Nephron progenitor cell (in vitro differentiated cells): ENCODE measurements around the gene MERTK.

Source experiments
- DNase-seq: peaks from one replicate; pipeline ENCODE4 v3.0.0; 2021
- H3K27ac Mint-ChIP-seq: 2 replicates; pipeline ENCODE4 v1.8.0; 2021; ENCODE audit warnings: mild to moderate bottlenecking, moderate library complexity, mixed read lengths
- H3K27me3 Mint-ChIP-seq: 2 replicates; pipeline ENCODE4 v1.8.0; 2021; ENCODE audit warnings: mild to moderate bottlenecking, low read depth, mixed read lengths; ENCODE audit not compliant: poor library complexity
- H3K36me3 Mint-ChIP-seq: 2 replicates; pipeline ENCODE4 v1.8.0; 2021; ENCODE audit warnings: low read depth, mixed read lengths
- H3K4me1 Mint-ChIP-seq: 2 replicates; pipeline ENCODE4 v1.8.0; 2021; ENCODE audit warnings: mixed read lengths
- H3K4me3 Mint-ChIP-seq: 2 replicates; pipeline ENCODE4 v1.8.0; 2021; ENCODE audit warnings: mild to moderate bottlenecking, moderate library complexity, mixed read lengths
- H3K9me3 Mint-ChIP-seq: 2 replicates; pipeline ENCODE4 v1.8.0; 2021; ENCODE audit warnings: mild to moderate bottlenecking, moderate library complexity, mixed read lengths
- TF ChIP-seq, protein P1 (sequence below): fragments of 200-600 bp; sonication (generic); IDR thresholded peaks from 2 replicates; pipeline ENCODE4 v1.5.0; 2021; ENCODE audit warnings: antibody characterized with exemption

MERTK gene

GRCh38 chr2:112073875-112074274 lies 175.5 kb downstream of the MERTK start:
- peaks cover 86% of the 10 kb centered on the region for H3K36me3 Mint-ChIP-seq
- no peak overlapping the region for H3K4me3 Mint-ChIP-seq
- no peaks in the 10 kb centered on the region for H3K27me3 Mint-ChIP-seq
- no peak for DNase-seq
- H3K9me3 Mint-ChIP-seq, result peaks cover 55% of the 10 kb centered on the region
- H3K27ac Mint-ChIP-seq, result no peak overlapping the region
- H3K4me1 Mint-ChIP-seq, result no peaks in the 10 kb centered on the region
- TF ChIP-seq, protein P1, sequence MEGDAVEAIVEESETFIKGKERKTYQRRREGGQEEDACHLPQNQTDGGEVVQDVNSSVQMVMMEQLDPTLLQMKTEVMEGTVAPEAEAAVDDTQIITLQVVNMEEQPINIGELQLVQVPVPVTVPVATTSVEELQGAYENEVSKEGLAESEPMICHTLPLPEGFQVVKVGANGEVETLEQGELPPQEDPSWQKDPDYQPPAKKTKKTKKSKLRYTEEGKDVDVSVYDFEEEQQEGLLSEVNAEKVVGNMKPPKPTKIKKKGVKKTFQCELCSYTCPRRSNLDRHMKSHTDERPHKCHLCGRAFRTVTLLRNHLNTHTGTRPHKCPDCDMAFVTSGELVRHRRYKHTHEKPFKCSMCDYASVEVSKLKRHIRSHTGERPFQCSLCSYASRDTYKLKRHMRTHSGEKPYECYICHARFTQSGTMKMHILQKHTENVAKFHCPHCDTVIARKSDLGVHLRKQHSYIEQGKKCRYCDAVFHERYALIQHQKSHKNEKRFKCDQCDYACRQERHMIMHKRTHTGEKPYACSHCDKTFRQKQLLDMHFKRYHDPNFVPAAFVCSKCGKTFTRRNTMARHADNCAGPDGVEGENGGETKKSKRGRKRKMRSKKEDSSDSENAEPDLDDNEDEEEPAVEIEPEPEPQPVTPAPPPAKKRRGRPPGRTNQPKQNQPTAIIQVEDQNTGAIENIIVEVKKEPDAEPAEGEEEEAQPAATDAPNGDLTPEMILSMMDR, result no peak

- no peak overlapping the region for H3K4me3 Mint-ChIP-seq
- DNase-seq, result no peak
- H3K27me3 Mint-ChIP-seq, result no peaks in the 10 kb centered on the region
- no peak overlapping the region for H3K27ac Mint-ChIP-seq
- H3K9me3 Mint-ChIP-seq, result peaks cover 50% of the 10 kb centered on the region
- TF ChIP-seq, protein P1, result no peak
- H3K36me3 Mint-ChIP-seq, result peaks cover 86% of the 10 kb centered on the region
- H3K4me1 Mint-ChIP-seq, result no peaks in the 10 kb centered on the region
These were observed 176.1 kb downstream of the MERTK start for GRCh38 chr2:112074506-112074905.

DNA sequence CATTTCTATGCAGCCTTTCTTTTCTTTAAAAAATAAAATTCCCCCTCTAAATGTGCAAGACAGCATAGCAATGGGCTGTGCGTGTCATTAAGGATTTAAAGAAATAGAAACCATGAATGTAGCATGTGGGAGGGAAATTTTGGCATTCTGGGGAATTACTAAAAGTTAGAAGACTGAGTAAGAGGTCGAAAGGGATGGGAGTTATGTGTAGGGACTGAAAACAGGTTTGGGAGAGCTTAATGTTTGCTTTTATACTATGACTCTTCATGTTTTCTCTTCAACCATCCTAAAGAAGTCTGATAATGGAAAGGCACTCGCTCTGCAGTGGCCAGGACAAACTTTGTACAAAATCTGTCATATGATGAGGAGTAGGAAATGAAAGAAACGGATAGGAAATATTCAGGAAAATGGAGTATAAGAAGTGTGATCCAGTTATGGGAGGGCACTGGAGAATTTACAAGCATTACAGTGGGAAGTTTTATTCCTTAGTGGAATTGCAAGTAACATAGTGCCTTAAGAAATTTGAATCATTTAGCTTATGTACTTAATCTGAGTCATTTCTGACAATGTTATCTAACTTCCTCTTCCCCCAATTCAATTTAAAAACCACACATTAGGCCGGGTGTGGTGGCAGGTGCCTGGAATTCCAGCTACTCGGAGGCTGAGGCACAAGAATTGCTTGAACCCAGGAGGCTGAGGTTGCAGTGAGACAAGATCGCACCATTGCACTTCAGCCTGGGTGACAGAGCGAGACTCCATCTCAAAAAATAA lies 177.3 kb downstream of the MERTK start:
- TF ChIP-seq, protein P1, result no peak
- H3K9me3 Mint-ChIP-seq, result peaks cover 38% of the 10 kb centered on the region
- H3K27me3 Mint-ChIP-seq, result no peaks in the 10 kb centered on the region
- H3K4me3 Mint-ChIP-seq, result no peak overlapping the region
- no peak overlapping the region for H3K27ac Mint-ChIP-seq
- H3K36me3 Mint-ChIP-seq, result peaks cover 80% of the 10 kb centered on the region
- no peak for DNase-seq
- no peaks in the 10 kb centered on the region for H3K4me1 Mint-ChIP-seq

- TF ChIP-seq, protein P1, result no peak
- Mint-ChIP-seq H3K36me3 (peaks cover 80% of the 10 kb centered on the region), H3K4me1 (no peaks in the 10 kb centered on the region), H3K27me3 (no peaks in the 10 kb centered on the region), H3K4me3 (no peak overlapping the region), H3K27ac (no peak overlapping the region), H3K9me3 (peaks cover 19% of the 10 kb centered on the region)
- DNase-seq, result no peak
These were observed 179.4 kb downstream of the MERTK start for GRCh38 chr2:112077814-112078213.
